DOHH2 (cell line): ENCODE results near the gene TNFSF4.

ENCODE experiments used
- H3F3A ChIP-seq: fragments of 200-600 bp; sonication (generic), shearing (Covaris generic); 2 replicates; pipeline ENCODE4 v1.6.0; 2016; ENCODE audit warnings: antibody characterized with exemption, mild to moderate bottlenecking; ENCODE audit not compliant: control insufficient read depth, insufficient read depth
- H3K27ac ChIP-seq: fragments of 200-600 bp; sonication (generic); 2 replicates; pipeline ENCODE4 v1.5.1; 2014; ENCODE audit warnings: low read depth, mild to moderate bottlenecking, low read length, moderate library complexity
- H3K27me3 ChIP-seq: fragments of 200-600 bp; sonication (generic); 2 replicates; pipeline ENCODE4 v1.6.1; 2014; ENCODE audit warnings: mild to moderate bottlenecking, low read length, mixed read lengths; ENCODE audit not compliant: control insufficient read depth
- H3K36me3 ChIP-seq: fragments of 200-600 bp; sonication (generic); 2 replicates; pipeline ENCODE4 v1.6.1; 2014; ENCODE audit warnings: mild to moderate bottlenecking, low read length, moderate library complexity, mixed read lengths; ENCODE audit not compliant: control insufficient read depth
- H3K4me1 ChIP-seq: fragments of 200-600 bp; sonication (generic); 2 replicates; pipeline ENCODE4 v1.6.1; 2014; ENCODE audit warnings: mild to moderate bottlenecking, low read length, mixed read lengths; ENCODE audit not compliant: control insufficient read depth
- H3K4me2 ChIP-seq: fragments of 200-600 bp; sonication (generic); 2 replicates; pipeline ENCODE4 v1.6.0; 2014; ENCODE audit warnings: mild to moderate bottlenecking, low read length, moderate library complexity
- H3K4me3 ChIP-seq: fragments of 200-600 bp; sonication (generic); 2 replicates; pipeline ENCODE4 v1.5.1; 2014; ENCODE audit warnings: mild to moderate bottlenecking, low read length, mixed read lengths
- H3K79me2 ChIP-seq: fragments of 200-600 bp; sonication (generic); 2 replicates; pipeline ENCODE4 v1.6.1; 2014; ENCODE audit warnings: mild to moderate bottlenecking, low read length, mixed read lengths; ENCODE audit not compliant: control insufficient read depth
- H3K9me2 ChIP-seq: fragments of 200-600 bp; sonication (generic); replicated peaks from 2 replicates; pipeline ENCODE4 v1.6.1; 2014; ENCODE audit warnings: mild to moderate bottlenecking, low read length, mixed read lengths; ENCODE audit not compliant: control insufficient read depth
- H3K9me3 ChIP-seq: fragments of 200-600 bp; sonication (generic); 2 replicates; pipeline ENCODE4 v1.6.1; 2014; ENCODE audit warnings: antibody characterized with exemption, low read length, mixed read lengths; ENCODE audit not compliant: control insufficient read depth, insufficient read depth
- H4K20me1 ChIP-seq: fragments of 200-600 bp; sonication (generic); 2 replicates; pipeline ENCODE4 v1.6.0; 2014; ENCODE audit warnings: low read depth, mild to moderate bottlenecking, antibody characterized with exemption, low read length, moderate library complexity; ENCODE audit not compliant: control insufficient read depth, insufficient read depth
- CTCF ChIP-seq: fragments of 200-600 bp; sonication (generic); IDR thresholded peaks from one replicate; pipeline ENCODE4 v1.5.1; 2014; ENCODE audit warnings: antibody characterized with exemption, mild to moderate bottlenecking, low read depth, low read length; ENCODE audit not compliant: poor library complexity, severe bottlenecking
- EZH2phosphoT487 ChIP-seq: fragments of 200-600 bp; sonication (generic); IDR thresholded peaks from 2 replicates; pipeline ENCODE4 v1.6.1; 2017; ENCODE audit warnings: borderline replicate concordance, mild to moderate bottlenecking, antibody characterized with exemption, low read length, moderate library complexity, mixed read lengths

TNFSF4 gene

GRCh38 chr1:173204693-173205092, 2.4 kb downstream of the TNFSF4 start:
- Histone ChIP-seq H3F3A (no peaks in the 10 kb centered on the region), H3K27ac (no peak overlapping the region), H3K4me1 (peaks cover 4% of the 10 kb centered on the region; the same call in 1 of the 2 replicates), H3K9me3 (no peaks in the 10 kb centered on the region), H3K9me2 (no peaks in the 10 kb centered on the region), H3K36me3 (no peaks in the 10 kb centered on the region), H4K20me1 (no peaks in the 10 kb centered on the region), H3K4me2 (no peak overlapping the region), H3K79me2 (no peaks in the 10 kb centered on the region), H3K4me3 (no peak overlapping the region), H3K27me3 (no peaks in the 10 kb centered on the region)
- TF ChIP-seq CTCF = no peak
- no peak for TF ChIP-seq EZH2phosphoT487

GRCh38 chr1:173202424-173203145, 4.5 kb downstream of the TNFSF4 start:
- peaks cover 4% of the 10 kb centered on the region; the same call in 1 of the 2 replicates for H3K4me1 ChIP-seq
- no peaks in the 10 kb centered on the region for H3K79me2 ChIP-seq
- H3K4me2 ChIP-seq = no peak overlapping the region
- H3F3A ChIP-seq = no peaks in the 10 kb centered on the region
- H3K27ac ChIP-seq = no peak overlapping the region
- TF ChIP-seq CTCF = peak; percentile 66
- no peak for TF ChIP-seq EZH2phosphoT487
- no peaks in the 10 kb centered on the region for H3K27me3 ChIP-seq
- no peaks in the 10 kb centered on the region for H3K36me3 ChIP-seq
- no peaks in the 10 kb centered on the region for H3K9me2 ChIP-seq
- H4K20me1 ChIP-seq = no peaks in the 10 kb centered on the region
- H3K9me3 ChIP-seq = no peaks in the 10 kb centered on the region
- H3K4me3 ChIP-seq = no peak overlapping the region

GRCh38 chr1:173201969-173202368, 5.2 kb downstream of the TNFSF4 start:
- no peaks in the 10 kb centered on the region for H3F3A ChIP-seq
- no peaks in the 10 kb centered on the region for H4K20me1 ChIP-seq
- H3K27ac ChIP-seq = no peak overlapping the region
- H3K4me3 ChIP-seq = no peak overlapping the region
- no peaks in the 10 kb centered on the region for H3K27me3 ChIP-seq
- no peaks in the 10 kb centered on the region for H3K9me2 ChIP-seq
- TF ChIP-seq EZH2phosphoT487 (no peak), CTCF (no peak)
- H3K79me2 ChIP-seq = no peaks in the 10 kb centered on the region
- H3K4me2 ChIP-seq = no peak overlapping the region
- H3K36me3 ChIP-seq = no peaks in the 10 kb centered on the region
- no peaks in the 10 kb centered on the region for H3K9me3 ChIP-seq
- peaks cover 4% of the 10 kb centered on the region; the same call in 1 of the 2 replicates for H3K4me1 ChIP-seq
